ENCODE results near the gene FBXL20.

DNA sequence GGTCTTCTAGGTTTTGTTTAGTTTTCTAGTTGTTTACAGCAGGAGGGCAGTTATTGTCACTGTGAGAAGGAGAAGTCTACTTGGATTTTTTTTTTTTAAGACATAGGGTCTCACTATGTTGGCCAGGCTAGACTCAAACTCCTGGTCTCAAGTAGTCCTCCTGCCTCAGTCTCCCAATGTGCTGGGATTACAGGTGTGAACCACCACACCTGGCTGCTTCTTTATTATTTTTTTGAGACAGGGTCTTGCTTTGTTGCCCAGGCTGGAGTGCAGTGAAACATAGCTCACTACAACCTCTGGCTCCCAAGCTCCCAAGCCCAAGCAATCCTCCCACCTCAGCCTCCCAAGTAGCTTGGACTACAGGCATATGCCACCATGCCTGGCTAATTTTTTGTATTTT is 107.4 kb downstream of the FBXL20 start:
- TF ChIP-seq, protein P1, sequence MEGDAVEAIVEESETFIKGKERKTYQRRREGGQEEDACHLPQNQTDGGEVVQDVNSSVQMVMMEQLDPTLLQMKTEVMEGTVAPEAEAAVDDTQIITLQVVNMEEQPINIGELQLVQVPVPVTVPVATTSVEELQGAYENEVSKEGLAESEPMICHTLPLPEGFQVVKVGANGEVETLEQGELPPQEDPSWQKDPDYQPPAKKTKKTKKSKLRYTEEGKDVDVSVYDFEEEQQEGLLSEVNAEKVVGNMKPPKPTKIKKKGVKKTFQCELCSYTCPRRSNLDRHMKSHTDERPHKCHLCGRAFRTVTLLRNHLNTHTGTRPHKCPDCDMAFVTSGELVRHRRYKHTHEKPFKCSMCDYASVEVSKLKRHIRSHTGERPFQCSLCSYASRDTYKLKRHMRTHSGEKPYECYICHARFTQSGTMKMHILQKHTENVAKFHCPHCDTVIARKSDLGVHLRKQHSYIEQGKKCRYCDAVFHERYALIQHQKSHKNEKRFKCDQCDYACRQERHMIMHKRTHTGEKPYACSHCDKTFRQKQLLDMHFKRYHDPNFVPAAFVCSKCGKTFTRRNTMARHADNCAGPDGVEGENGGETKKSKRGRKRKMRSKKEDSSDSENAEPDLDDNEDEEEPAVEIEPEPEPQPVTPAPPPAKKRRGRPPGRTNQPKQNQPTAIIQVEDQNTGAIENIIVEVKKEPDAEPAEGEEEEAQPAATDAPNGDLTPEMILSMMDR (IDR thresholded peaks at IDR 0.05) = no peak
- TF ChIP-seq POLR2AphosphoS5 (IDR thresholded peaks at IDR 0.05; ENCODE audit: low read depth, low read length) = no peak
- TF ChIP-seq, protein P2, sequence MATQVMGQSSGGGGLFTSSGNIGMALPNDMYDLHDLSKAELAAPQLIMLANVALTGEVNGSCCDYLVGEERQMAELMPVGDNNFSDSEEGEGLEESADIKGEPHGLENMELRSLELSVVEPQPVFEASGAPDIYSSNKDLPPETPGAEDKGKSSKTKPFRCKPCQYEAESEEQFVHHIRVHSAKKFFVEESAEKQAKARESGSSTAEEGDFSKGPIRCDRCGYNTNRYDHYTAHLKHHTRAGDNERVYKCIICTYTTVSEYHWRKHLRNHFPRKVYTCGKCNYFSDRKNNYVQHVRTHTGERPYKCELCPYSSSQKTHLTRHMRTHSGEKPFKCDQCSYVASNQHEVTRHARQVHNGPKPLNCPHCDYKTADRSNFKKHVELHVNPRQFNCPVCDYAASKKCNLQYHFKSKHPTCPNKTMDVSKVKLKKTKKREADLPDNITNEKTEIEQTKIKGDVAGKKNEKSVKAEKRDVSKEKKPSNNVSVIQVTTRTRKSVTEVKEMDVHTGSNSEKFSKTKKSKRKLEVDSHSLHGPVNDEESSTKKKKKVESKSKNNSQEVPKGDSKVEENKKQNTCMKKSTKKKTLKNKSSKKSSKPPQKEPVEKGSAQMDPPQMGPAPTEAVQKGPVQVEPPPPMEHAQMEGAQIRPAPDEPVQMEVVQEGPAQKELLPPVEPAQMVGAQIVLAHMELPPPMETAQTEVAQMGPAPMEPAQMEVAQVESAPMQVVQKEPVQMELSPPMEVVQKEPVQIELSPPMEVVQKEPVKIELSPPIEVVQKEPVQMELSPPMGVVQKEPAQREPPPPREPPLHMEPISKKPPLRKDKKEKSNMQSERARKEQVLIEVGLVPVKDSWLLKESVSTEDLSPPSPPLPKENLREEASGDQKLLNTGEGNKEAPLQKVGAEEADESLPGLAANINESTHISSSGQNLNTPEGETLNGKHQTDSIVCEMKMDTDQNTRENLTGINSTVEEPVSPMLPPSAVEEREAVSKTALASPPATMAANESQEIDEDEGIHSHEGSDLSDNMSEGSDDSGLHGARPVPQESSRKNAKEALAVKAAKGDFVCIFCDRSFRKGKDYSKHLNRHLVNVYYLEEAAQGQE (IDR thresholded peaks at IDR 0.05; ENCODE audit: insufficient read depth in 1 of 2, low read depth in 2 of 2, low read length in 1 of 2) = no peak
